ENCODE measurements around the gene MAN2A2. TPM values are rescaled to one million over a fixed set of nuclear protein-coding genes. Genes with fewer than 3 reads are reported as not detected.
A peak's percentile ranks its signal among the peaks of the same experiment; 100 is the strongest.
"Not testable (repeated sequence)": the region's sequence is repeated elsewhere in the genome, so short reads cannot be mapped to it uniquely, and the experiment has no call there.

MAN2A2 gene
- total RNA-seq, 4 donors from 2014 or later = 27.0 to 80.9 (median 31.7) TPM

DNA sequence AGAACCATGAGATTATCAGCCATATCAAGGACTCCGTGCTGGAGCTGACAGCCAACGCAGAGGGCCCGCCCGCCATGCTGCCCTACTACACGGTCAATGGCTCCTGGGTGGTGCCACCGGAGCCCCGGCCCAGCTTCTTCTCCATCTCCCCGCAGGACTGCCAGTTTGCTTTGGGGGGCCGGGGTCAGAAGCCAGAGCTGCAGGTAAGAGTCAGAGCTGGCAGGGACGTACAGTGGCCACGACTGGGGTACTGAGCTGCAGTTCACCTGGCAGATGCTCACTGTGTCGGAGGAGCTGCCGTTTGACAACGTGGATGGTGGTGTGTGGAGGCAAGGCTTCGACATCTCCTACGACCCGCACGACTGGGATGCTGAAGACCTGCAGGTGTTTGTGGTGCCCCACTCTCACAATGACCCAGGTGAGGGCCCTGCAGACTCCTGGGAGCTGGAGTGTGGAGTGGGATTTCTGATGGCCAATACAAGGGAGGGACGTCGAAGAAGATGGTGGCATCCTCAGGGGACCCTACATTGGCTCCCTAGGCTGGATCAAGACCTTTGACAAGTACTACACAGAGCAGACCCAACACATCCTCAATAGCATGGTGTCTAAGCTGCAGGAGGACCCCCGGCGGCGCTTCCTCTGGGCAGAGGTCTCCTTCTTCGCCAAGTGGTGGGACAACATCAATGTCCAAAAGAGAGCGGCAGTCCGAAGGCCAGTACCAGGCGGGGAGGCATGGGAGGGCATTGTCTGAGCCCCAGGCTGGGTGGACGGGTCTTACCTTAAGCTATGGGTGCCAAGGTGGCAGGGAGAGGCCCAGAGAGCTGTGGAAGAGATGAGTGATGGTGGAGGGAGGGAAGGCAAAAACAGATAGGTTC is 2.4 kb downstream of the MAN2A2 start:
- Histone ChIP-seq H3K27me3 (no peaks in the 10 kb centered on the region), H3K9me3 (no peaks in the 10 kb centered on the region), H3K4me1 (peaks cover 31 to 49% (median 38%) of the 10 kb centered on the region in 4 donors), H3K4me3 (no peak overlapping the region), H3K27ac (replicated peaks in 1 of 4) (no peak overlapping the region), H3K36me3 (peaks cover 46 to 57% (median 56%) of the 10 kb centered on the region in 4 donors)
- no peak for TF ChIP-seq POLR2AphosphoS5 (IDR thresholded peaks at IDR 0.05)
- TF ChIP-seq, protein P1, sequence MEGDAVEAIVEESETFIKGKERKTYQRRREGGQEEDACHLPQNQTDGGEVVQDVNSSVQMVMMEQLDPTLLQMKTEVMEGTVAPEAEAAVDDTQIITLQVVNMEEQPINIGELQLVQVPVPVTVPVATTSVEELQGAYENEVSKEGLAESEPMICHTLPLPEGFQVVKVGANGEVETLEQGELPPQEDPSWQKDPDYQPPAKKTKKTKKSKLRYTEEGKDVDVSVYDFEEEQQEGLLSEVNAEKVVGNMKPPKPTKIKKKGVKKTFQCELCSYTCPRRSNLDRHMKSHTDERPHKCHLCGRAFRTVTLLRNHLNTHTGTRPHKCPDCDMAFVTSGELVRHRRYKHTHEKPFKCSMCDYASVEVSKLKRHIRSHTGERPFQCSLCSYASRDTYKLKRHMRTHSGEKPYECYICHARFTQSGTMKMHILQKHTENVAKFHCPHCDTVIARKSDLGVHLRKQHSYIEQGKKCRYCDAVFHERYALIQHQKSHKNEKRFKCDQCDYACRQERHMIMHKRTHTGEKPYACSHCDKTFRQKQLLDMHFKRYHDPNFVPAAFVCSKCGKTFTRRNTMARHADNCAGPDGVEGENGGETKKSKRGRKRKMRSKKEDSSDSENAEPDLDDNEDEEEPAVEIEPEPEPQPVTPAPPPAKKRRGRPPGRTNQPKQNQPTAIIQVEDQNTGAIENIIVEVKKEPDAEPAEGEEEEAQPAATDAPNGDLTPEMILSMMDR (IDR thresholded peaks at IDR 0.05) = no peak
- TF ChIP-seq EP300 (IDR thresholded peaks at IDR 0.05) = no peak
- TF ChIP-seq POLR2A (IDR thresholded peaks at IDR 0.05; ENCODE audit: low read depth) = no peak
- intact Hi-C loops (cut with DNase I) = no loop called here
- no peak for DNase-seq (ENCODE audit: extremely low spot score)
- 94% methylated on average over 16 of the region's 28 CpGs for WGBS

DNA sequence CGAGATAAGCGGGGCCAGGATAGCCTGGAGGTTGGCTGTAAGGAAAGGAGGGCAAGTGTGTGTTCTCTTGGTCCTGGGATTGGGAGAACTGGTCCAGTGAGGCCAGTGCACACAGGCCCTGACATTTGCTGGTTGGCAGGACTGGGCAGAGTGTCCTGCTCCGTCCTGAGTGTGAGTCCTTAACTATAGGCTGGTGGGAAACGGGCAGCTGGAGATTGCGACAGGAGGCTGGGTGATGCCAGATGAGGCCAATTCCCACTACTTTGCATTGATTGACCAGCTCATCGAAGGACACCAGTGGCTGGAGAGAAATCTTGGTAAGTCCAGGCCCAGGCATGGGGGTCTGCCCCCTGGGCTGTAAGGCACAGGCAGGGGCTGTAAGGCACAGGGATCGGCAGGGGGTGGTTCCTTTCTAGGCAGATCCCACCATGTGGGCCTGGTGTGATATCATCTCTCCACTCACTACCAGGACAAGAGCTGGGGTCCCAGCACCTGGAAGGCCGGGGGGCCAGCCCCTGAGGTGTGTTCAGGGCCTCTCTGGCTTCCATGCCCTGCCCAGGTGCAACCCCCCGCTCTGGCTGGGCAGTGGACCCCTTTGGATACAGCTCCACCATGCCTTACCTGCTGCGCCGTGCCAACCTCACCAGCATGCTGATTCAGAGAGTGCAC is 3.2 kb downstream of the MAN2A2 start:
- 95% methylated on average over 6 of the region's 11 CpGs for WGBS
- intact Hi-C loops (cut with DNase I) = no loop called here
- no peak overlapping the region for H3K4me3 ChIP-seq
- peaks cover 54 to 65% (median 64%) of the 10 kb centered on the region in 4 donors for H3K36me3 ChIP-seq
- H3K27ac ChIP-seq (replicated peaks in 1 of 4) = peak overlapping the region in 2 of 4 donors; percentile 17 to 33
- H3K27me3 ChIP-seq = no peaks in the 10 kb centered on the region
- no peak for DNase-seq (ENCODE audit: extremely low spot score)
- peaks cover 31 to 49% (median 38%) of the 10 kb centered on the region in 4 donors for H3K4me1 ChIP-seq
- TF ChIP-seq EP300 (IDR thresholded peaks at IDR 0.05) = no peak
- no peak for TF ChIP-seq POLR2AphosphoS5 (IDR thresholded peaks at IDR 0.05)
- no peak for TF ChIP-seq POLR2A (IDR thresholded peaks at IDR 0.05; ENCODE audit: low read depth)
- H3K9me3 ChIP-seq = no peaks in the 10 kb centered on the region

DNA sequence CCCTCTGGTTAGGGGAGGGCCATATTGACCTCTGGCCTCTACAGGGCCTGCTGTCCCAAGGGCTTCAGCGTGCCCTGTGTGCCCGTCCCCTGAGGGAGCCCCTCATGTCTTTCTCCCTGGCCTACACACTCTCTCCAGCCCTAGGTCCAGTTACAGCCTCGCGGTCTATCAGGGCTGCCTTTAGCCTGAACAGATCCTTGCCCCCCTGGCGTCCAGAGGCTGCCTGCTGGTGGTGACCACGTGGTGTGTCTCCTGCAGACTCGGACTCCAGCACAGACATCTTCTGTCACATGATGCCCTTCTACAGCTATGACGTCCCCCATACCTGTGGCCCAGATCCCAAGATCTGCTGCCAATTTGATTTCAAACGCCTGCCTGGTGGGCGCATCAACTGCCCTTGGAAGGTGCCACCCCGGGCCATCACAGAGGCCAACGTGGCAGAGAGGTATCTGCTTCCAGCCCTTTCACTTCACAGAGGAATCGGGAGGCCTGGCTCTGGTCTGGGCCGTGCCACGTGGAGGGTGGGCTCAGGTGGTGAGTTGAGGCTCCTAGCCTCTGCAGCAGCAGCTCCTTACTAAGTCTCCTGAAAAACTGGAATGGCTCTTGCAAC is 4.1 kb downstream of the MAN2A2 start:
- no peak for DNase-seq (ENCODE audit: extremely low spot score)
- Histone ChIP-seq H3K9me3 (no peaks in the 10 kb centered on the region), H3K27ac (replicated peaks in 1 of 4) (peak overlapping the region in 2 of 4 donors; percentile 33 to 35), H3K4me3 (no peak overlapping the region), H3K36me3 (peaks cover 62 to 73% (median 72%) of the 10 kb centered on the region in 4 donors), H3K27me3 (no peaks in the 10 kb centered on the region), H3K4me1 (peaks cover 24 to 41% (median 31%) of the 10 kb centered on the region in 4 donors)
- intact Hi-C loops (cut with DNase I) = no loop called here
- WGBS = 71% methylated on average over 14 of the region's 15 CpGs
- TF ChIP-seq, protein P1 (IDR thresholded peaks at IDR 0.05) = no peak
- no peak for TF ChIP-seq EP300 (IDR thresholded peaks at IDR 0.05)
- no peak for TF ChIP-seq POLR2AphosphoS5 (IDR thresholded peaks at IDR 0.05)
- TF ChIP-seq POLR2A (IDR thresholded peaks at IDR 0.05; ENCODE audit: low read depth) = no peak

DNA sequence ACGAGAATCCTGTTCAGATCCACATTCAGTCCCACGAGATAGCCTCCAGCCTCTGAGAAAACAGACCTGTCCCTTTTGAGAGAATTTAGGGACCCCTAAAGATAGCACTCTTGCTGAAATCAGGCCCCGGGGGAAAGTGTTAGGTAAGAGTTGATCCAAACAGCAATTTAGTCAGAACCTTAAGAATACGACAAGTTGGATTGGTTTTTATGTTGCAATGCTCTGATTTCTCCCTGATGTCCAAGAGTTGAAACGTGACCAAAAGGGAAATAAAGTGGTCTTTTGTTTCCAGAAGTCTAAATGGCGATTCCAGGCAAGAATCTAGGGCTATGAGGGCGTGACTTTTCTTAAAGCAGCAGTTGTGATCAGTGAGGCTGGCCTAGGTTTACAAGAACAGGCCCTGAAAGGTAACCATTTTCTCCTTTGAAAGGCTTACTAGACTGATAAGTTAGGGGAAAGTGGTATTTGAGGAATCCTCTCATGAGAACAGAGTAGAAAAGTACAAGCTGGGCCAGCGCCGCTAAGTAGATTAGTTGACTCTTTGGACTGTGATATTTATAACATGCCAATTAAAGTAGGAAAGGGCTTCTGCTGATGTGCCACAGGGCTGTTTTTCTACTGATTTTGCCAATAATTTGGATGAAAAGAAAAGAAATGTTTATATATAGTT is 4.9 kb downstream of the MAN2A2 start:
- Histone ChIP-seq H3K27ac (replicated peaks in 1 of 4) (peak overlapping the region in 2 of 4 donors; percentile 35 to 46), H3K9me3 (no peaks in the 10 kb centered on the region), H3K4me3 (no peak overlapping the region), H3K27me3 (no peaks in the 10 kb centered on the region), H3K4me1 (peaks cover 22 to 40% (median 31%) of the 10 kb centered on the region in 4 donors), H3K36me3 (peaks cover 70 to 82% (median 80%) of the 10 kb centered on the region in 4 donors)
- 80% methylated on average over 9 of the region's 9 CpGs for WGBS
- no peak for DNase-seq (ENCODE audit: extremely low spot score)
- intact Hi-C loops (cut with DNase I) = no loop called here
- TF ChIP-seq, protein P1 (IDR thresholded peaks at IDR 0.05) = no peak
- TF ChIP-seq POLR2A (IDR thresholded peaks at IDR 0.05; ENCODE audit: low read depth) (no peak), POLR2AphosphoS5 (IDR thresholded peaks at IDR 0.05) (no peak), EP300 (IDR thresholded peaks at IDR 0.05) (no peak)

DNA sequence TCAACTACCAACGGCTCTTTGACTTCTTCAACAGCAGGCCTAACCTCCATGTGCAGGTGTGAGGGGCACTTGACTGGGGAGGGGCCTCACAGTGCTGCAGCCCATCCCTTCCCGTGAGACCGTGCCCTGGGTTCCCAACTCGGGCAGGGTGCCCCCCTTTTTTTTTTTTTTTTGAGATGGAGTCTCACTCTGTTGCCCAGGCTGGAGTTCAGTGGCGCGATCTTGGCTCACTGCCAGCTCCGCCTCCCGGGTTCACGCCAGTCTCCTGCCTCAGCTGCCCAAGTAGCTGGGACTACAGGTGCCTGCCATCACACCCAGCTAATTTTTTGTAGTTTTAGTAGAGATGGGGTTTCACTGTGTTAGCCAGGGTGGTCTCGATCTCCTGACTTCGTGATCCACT is 6.3 kb downstream of the MAN2A2 start:
- H3K9me3 ChIP-seq; intact Hi-C loops (cut with DNase I); H3K27me3 ChIP-seq; H3K4me3 ChIP-seq; H3K27ac ChIP-seq (replicated peaks in 1 of 4); DNase-seq (ENCODE audit: extremely low spot score): not testable (repeated sequence)
- 78% methylated on average over 11 of the region's 11 CpGs for WGBS
- H3K36me3 ChIP-seq = peaks cover 82 to 96% (median 95%) of the 10 kb centered on the region in 4 donors
- peaks cover 10 to 26% (median 21%) of the 10 kb centered on the region in 4 donors for H3K4me1 ChIP-seq

All from esophagus muscularis mucosa (tissue), 4 donors.